HEK293 (cell line): ENCODE results near the gene WDR18.
A peak's percentile ranks its signal among the peaks of the same experiment; 100 is the strongest.

Experiments
- CTCF ChIA-PET: fragments of 350-600 bp; formaldehyde crosslinking; extraction: SDS; loops from one replicate; lab custom pipeline; 2021; ENCODE audit warnings: antibody characterized with exemption; lab: Yijun Ruan, JAX
- POLR2A ChIA-PET: fragments of 300-600 bp; formaldehyde crosslinking; extraction: SDS; loops from one replicate; lab custom pipeline; 2020; ENCODE audit warnings: antibody characterized with exemption, inconsistent platforms; lab: Yijun Ruan, JAX
- H3K27ac ChIP-seq: fragments of 200-500 bp; sonication (Bioruptor generic); 2 replicates; pipeline ENCODE4 v1.5.1; 2014; ENCODE audit warnings: low read depth, low read length, control low read depth, inconsistent platforms; ENCODE audit errors: extremely low read depth
- H3K36me3 ChIP-seq, 2 experiments: fragments of 200-500 bp in 1 of 2; sonication (Bioruptor generic) in 1 of 2; 1 replicate in 1 of 2; 2 replicates in 1 of 2; pipeline ENCODE4 v1.5.1; 2014 to 2017; ENCODE audit warnings: inconsistent platforms in 2 of 2, low read length in 2 of 2; ENCODE audit not compliant: control insufficient read depth in 2 of 2, insufficient read depth in 1 of 2
- H3K4me1 ChIP-seq: fragments of 200-500 bp; sonication (Bioruptor generic); 2 replicates; pipeline ENCODE4 v1.5.1; 2014; ENCODE audit warnings: mild to moderate bottlenecking, low read length, inconsistent platforms; ENCODE audit not compliant: control insufficient read depth, insufficient read depth
- H3K4me3 ChIP-seq: 2 replicates; pipeline ENCODE4 v1.5.1; 2011; ENCODE audit warnings: low read depth, mild to moderate bottlenecking, control low read depth, low read length, moderate library complexity
- H3K9me3 ChIP-seq: fragments of 200-500 bp; sonication (Bioruptor generic); 2 replicates; pipeline ENCODE4 v1.5.1; 2014; ENCODE audit warnings: low read depth, low read length, inconsistent platforms; ENCODE audit not compliant: control insufficient read depth, insufficient read depth
- BCL11A ChIP-seq: fragments of 450-650 bp; formaldehyde crosslinking; IDR thresholded peaks from 2 replicates; pipeline ENCODE4 v1.5.1; 2016; ENCODE audit warnings: low read depth, missing biosample characterization, missing genetic modification characterization
- BCL11B ChIP-seq: fragments of 450-650 bp; formaldehyde crosslinking; IDR thresholded peaks from 2 replicates; pipeline ENCODE4 v1.5.1; 2016; ENCODE audit warnings: low read depth, missing biosample characterization, missing genetic modification characterization
- GLIS1 ChIP-seq: fragments of 450-650 bp; formaldehyde crosslinking; IDR thresholded peaks from 2 replicates; pipeline ENCODE4 v1.5.1; 2016; ENCODE audit warnings: missing biosample characterization, missing genetic modification characterization
- GLIS2 ChIP-seq: fragments of 450-650 bp; formaldehyde crosslinking; IDR thresholded peaks from 2 replicates; pipeline ENCODE4 v1.5.1; 2016; ENCODE audit warnings: missing biosample characterization, missing genetic modification characterization
- KLF1 ChIP-seq: fragments of 450-650 bp; formaldehyde crosslinking; IDR thresholded peaks from 2 replicates; pipeline ENCODE4 v1.5.1; 2016; ENCODE audit warnings: missing biosample characterization, missing genetic modification characterization
- KLF8 ChIP-seq: fragments of 450-650 bp; formaldehyde crosslinking; IDR thresholded peaks from 2 replicates; pipeline ENCODE4 v1.5.1; 2016; ENCODE audit warnings: missing biosample characterization, missing genetic modification characterization
- PATZ1 ChIP-seq: fragments of 450-650 bp; formaldehyde crosslinking; IDR thresholded peaks from 2 replicates; pipeline ENCODE4 v1.5.1; 2016; ENCODE audit warnings: missing biosample characterization, missing genetic modification characterization
- PBX3 ChIP-seq: sonication (generic); formaldehyde crosslinking; IDR thresholded peaks from 2 replicates; pipeline ENCODE4 v1.8.1; 2022; ENCODE audit warnings: mild to moderate bottlenecking, moderate library complexity, missing genetic modification reagents
- PRDM1 ChIP-seq: fragments of 450-650 bp; formaldehyde crosslinking; IDR thresholded peaks from 2 replicates; pipeline ENCODE4; 2016; ENCODE audit warnings: missing biosample characterization, missing genetic modification characterization
- ZBTB7A ChIP-seq: fragments of 450-650 bp; formaldehyde crosslinking; IDR thresholded peaks from 2 replicates; pipeline ENCODE4 v1.5.1; 2016; ENCODE audit warnings: low read depth, missing biosample characterization, missing genetic modification characterization
- ZFP37 ChIP-seq: fragments of 450-650 bp; formaldehyde crosslinking; IDR thresholded peaks from 2 replicates; pipeline ENCODE4 v1.5.1; 2016; ENCODE audit warnings: missing biosample characterization, missing genetic modification characterization
- ZFP69B ChIP-seq: fragments of 450-650 bp; formaldehyde crosslinking; IDR thresholded peaks from 2 replicates; pipeline ENCODE4 v1.5.1; 2016; ENCODE audit warnings: missing biosample characterization, missing genetic modification characterization
- ZNF16 ChIP-seq: fragments of 450-650 bp; formaldehyde crosslinking; IDR thresholded peaks from 2 replicates; pipeline ENCODE4 v1.5.1; 2016; ENCODE audit warnings: low read depth, missing biosample characterization, missing genetic modification characterization
- ZNF202 ChIP-seq: fragments of 450-650 bp; formaldehyde crosslinking; IDR thresholded peaks from 2 replicates; pipeline ENCODE4 v1.5.1; 2016; ENCODE audit warnings: missing biosample characterization, missing genetic modification characterization, borderline replicate concordance
- ZNF341 ChIP-seq: fragments of 450-650 bp; formaldehyde crosslinking; IDR thresholded peaks from 2 replicates; pipeline ENCODE4; 2016; ENCODE audit warnings: low read depth, missing biosample characterization, missing genetic modification characterization
- ZNF426 ChIP-seq: fragments of 450-650 bp; formaldehyde crosslinking; IDR thresholded peaks from 2 replicates; pipeline ENCODE4 v1.5.1; 2017; ENCODE audit warnings: missing biosample characterization, missing genetic modification characterization, mild to moderate bottlenecking, inconsistent platforms, moderate library complexity
- ZNF571 ChIP-seq: fragments of 450-650 bp; formaldehyde crosslinking; IDR thresholded peaks from 2 replicates; pipeline ENCODE4 v1.5.0; 2017; ENCODE audit warnings: missing biosample characterization, missing genetic modification characterization
- ZNF600 ChIP-seq: fragments of 450-650 bp; formaldehyde crosslinking; IDR thresholded peaks from 2 replicates; pipeline ENCODE4 v1.5.1; 2016; ENCODE audit warnings: missing biosample characterization, missing genetic modification characterization
- ZNF624 ChIP-seq: fragments of 450-650 bp; formaldehyde crosslinking; IDR thresholded peaks from 2 replicates; pipeline ENCODE4 v1.5.1; 2017; ENCODE audit warnings: missing biosample characterization, missing genetic modification characterization
- ZNF654 ChIP-seq: fragments of 450-650 bp; formaldehyde crosslinking; IDR thresholded peaks from 2 replicates; pipeline ENCODE4 v1.5.1; 2016; ENCODE audit warnings: low read depth, missing biosample characterization, missing genetic modification characterization
- ZNF830 ChIP-seq: fragments of 450-650 bp; IDR thresholded peaks from 2 replicates; pipeline ENCODE4 v1.5.0; 2018; ENCODE audit warnings: missing biosample characterization, missing genetic modification characterization, low read depth, mild to moderate bottlenecking, moderate library complexity
- TF ChIP-seq, protein P1 (sequence below): fragments of 450-650 bp; formaldehyde crosslinking; IDR thresholded peaks from 2 replicates; pipeline ENCODE4 v1.5.1; 2016; ENCODE audit warnings: missing biosample characterization, missing genetic modification characterization
- TF ChIP-seq, protein P2 (sequence below): fragments of 450-650 bp; IDR thresholded peaks from 2 replicates; pipeline ENCODE4 v1.5.1; 2018; ENCODE audit warnings: missing biosample characterization, missing genetic modification characterization

The WDR18 gene

GRCh38 chr19:1006711-1007398 lies 22.7 kb downstream of the WDR18 start:
- Histone ChIP-seq H3K4me1 (no peaks in the 10 kb centered on the region), H3K36me3 (peaks cover 0 to 20% of the 10 kb centered on the region in 2 experiments; a peak in 1 of 3 replicates), H3K9me3 (no peaks in the 10 kb centered on the region), H3K27ac (no peak overlapping the region), H3K4me3 (no peak overlapping the region)
- TF ChIP-seq ZNF830 (tag by site-specific recombination) (no peak), ZNF341 (tag by site-specific recombination) (peak; percentile 51), PBX3 (CRISPR knock-in tag) (no peak), KLF1 (peak; percentile 64; the same call in 1 of the 2 replicates), ZFP69B (tag by site-specific recombination) (peak; percentile 24; the same call in 1 of the 2 replicates), GLIS2 (tag by site-specific recombination) (peak; percentile 88), PRDM1 (no peak), GLIS1 (tag by site-specific recombination) (peak; percentile 53), ZNF654 (tag by site-specific recombination) (no peak), PATZ1 (tag by site-specific recombination) (peak; percentile 70), KLF8 (tag by site-specific recombination) (peak; percentile 51; the same call in 1 of the 2 replicates), ZNF600 (tag by site-specific recombination) (peak; percentile 67; the same call in 1 of the 2 replicates)
- TF ChIP-seq, protein P1, sequence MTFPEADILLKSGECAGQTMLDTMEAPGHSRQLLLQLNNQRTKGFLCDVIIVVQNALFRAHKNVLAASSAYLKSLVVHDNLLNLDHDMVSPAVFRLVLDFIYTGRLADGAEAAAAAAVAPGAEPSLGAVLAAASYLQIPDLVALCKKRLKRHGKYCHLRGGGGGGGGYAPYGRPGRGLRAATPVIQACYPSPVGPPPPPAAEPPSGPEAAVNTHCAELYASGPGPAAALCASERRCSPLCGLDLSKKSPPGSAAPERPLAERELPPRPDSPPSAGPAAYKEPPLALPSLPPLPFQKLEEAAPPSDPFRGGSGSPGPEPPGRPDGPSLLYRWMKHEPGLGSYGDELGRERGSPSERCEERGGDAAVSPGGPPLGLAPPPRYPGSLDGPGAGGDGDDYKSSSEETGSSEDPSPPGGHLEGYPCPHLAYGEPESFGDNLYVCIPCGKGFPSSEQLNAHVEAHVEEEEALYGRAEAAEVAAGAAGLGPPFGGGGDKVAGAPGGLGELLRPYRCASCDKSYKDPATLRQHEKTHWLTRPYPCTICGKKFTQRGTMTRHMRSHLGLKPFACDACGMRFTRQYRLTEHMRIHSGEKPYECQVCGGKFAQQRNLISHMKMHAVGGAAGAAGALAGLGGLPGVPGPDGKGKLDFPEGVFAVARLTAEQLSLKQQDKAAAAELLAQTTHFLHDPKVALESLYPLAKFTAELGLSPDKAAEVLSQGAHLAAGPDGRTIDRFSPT (tag by site-specific recombination) = peak; percentile 34; the same call in 1 of the 2 replicates
- TF ChIP-seq, protein P2, sequence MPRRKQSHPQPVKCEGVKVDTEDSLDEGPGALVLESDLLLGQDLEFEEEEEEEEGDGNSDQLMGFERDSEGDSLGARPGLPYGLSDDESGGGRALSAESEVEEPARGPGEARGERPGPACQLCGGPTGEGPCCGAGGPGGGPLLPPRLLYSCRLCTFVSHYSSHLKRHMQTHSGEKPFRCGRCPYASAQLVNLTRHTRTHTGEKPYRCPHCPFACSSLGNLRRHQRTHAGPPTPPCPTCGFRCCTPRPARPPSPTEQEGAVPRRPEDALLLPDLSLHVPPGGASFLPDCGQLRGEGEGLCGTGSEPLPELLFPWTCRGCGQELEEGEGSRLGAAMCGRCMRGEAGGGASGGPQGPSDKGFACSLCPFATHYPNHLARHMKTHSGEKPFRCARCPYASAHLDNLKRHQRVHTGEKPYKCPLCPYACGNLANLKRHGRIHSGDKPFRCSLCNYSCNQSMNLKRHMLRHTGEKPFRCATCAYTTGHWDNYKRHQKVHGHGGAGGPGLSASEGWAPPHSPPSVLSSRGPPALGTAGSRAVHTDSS (tag by site-specific recombination) = no peak
- CTCF ChIA-PET = interaction anchor here (0.6 to 1.5 kb wide), 2 partner anchors 12 to 234 kb away, joined by 4 read pairs; no protein-coding TSS in a partner anchor
- POLR2A ChIA-PET = interaction anchor here (1.3 kb wide), 1 partner anchor 9 kb away, joined by 4 read pairs; no protein-coding TSS in a partner anchor

DNA sequence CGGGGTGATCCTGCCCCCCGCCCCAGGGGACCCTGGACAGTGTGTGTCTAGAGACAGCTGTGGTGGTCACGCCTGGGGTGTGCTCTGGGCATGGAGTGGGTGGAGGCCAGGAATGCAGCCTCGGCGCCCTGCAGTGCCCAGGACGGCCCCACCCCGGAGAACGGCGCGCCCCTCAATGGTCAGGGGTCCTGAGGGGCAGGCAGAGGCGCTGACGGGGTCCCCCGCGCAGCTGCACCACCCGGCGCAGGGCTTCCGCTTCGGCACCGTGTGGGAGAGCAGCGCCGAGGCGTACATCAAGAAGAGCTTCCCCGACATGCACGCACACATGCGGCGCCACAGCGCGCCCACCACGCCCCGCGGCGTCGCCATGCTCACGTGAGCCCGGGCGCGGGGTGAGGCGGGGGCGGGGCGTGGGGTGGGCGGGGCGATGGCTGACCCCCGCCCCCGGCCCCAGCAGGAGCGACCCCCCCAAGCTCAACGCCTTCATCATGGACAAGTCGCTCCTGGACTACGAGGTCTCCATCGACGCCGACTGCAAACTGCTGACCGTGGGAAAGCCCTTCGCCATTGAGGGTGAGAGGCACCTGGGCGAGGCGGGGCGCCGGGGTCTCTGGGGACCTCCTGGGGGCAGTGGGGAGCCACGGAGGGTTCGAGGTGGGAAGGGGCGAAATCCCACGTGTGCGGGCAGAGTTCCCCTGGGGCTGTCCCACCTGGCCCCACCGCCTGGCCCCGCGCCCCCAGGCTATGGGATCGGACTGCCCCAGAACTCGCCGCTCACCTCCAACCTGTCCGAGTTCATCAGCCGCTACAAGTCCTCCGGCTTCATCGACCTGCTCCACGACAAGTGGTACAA lies 23.5 kb downstream of the WDR18 start:
- H3K4me3 ChIP-seq = no peak overlapping the region
- CTCF ChIA-PET = no interaction called here
- TF ChIP-seq ZBTB7A (tag by site-specific recombination) = peak; percentile 72; the same call in 1 of the 2 replicates
- peak; percentile 24; the same call in 1 of the 2 replicates for TF ChIP-seq ZNF16
- peak; percentile 73 for TF ChIP-seq BCL11A (tag by site-specific recombination)
- TF ChIP-seq ZNF202 (tag by site-specific recombination) = 0 out of 2 replicates have a peak, but pooled peaks have one; percentile 14
- TF ChIP-seq ZNF571 (tag by site-specific recombination) = no peak
- no peak for TF ChIP-seq ZFP37 (tag by site-specific recombination)
- no peak for TF ChIP-seq ZNF426 (tag by site-specific recombination)
- TF ChIP-seq KLF8 (tag by site-specific recombination) = peak; percentile 72
- peak; percentile 34; the same call in 1 of the 2 replicates for TF ChIP-seq BCL11B
- TF ChIP-seq GLIS2 (tag by site-specific recombination) = 0 out of 2 replicates have a peak, but pooled peaks have one; percentile 20
- TF ChIP-seq ZNF624 = no peak
- no peak for TF ChIP-seq GLIS1 (tag by site-specific recombination)
- peak; percentile 2; the same call in 1 of the 2 replicates for TF ChIP-seq KLF1
- TF ChIP-seq, all 188 proteins: peak for 8
- Histone ChIP-seq H3K36me3 (peaks cover 0 to 28% of the 10 kb centered on the region in 2 experiments; a peak in 1 of 3 replicates), H3K4me1 (no peaks in the 10 kb centered on the region), H3K9me3 (no peaks in the 10 kb centered on the region), H3K27ac (no peak overlapping the region)
- POLR2A ChIA-PET = interaction anchor here (1.3 kb wide), 1 partner anchor 8 kb away, joined by 4 read pairs; no protein-coding TSS in a partner anchor
